Astrocyte (in vitro differentiated cells and primary cell): Measurements from ENCODE around the gene GOSR2. TPM values are rescaled to one million over a fixed set of nuclear protein-coding genes. Genes with fewer than 3 reads are reported as not detected.

Experiments
- DNase-seq: peaks from one replicate; pipeline ENCODE4 v3.0.0-alpha.2; 2010; ENCODE audit warnings: low read depth
- FAIRE-seq: peaks from 2 replicates; lab custom pipeline; 2011; peaks lifted over from hg19 to GRCh38; lab: Jason Lieb, UNC
- H2AFZ ChIP-seq: 2 replicates; pipeline ENCODE4 v1.6.0; 2012; ENCODE audit warnings: low read depth, low read length, inconsistent platforms
- H3K27ac ChIP-seq: 2 replicates; pipeline ENCODE4 v1.5.1; 2011; ENCODE audit warnings: low read depth, low read length, inconsistent platforms
- H3K27me3 ChIP-seq: 2 replicates; pipeline ENCODE4 v1.6.0; 2011; ENCODE audit warnings: low read length, inconsistent platforms; ENCODE audit not compliant: insufficient read depth
- H3K36me3 ChIP-seq: 2 replicates; pipeline ENCODE4 v1.5.1; 2011; ENCODE audit warnings: low read length, inconsistent platforms; ENCODE audit not compliant: insufficient read depth
- H3K4me1 ChIP-seq: 2 replicates; pipeline ENCODE4 v1.5.1; 2011; ENCODE audit warnings: low read length, inconsistent platforms; ENCODE audit not compliant: insufficient read depth
- H3K4me2 ChIP-seq: 2 replicates; pipeline ENCODE4 v1.6.0; 2012; ENCODE audit warnings: low read length, inconsistent platforms
- H3K4me3 ChIP-seq: 2 replicates; pipeline ENCODE4 v1.5.1; 2011; ENCODE audit warnings: low read depth, mild to moderate bottlenecking, low read length, inconsistent platforms; ENCODE audit not compliant: insufficient read depth
- H3K79me2 ChIP-seq: 2 replicates; pipeline ENCODE4 v1.6.0; 2012; ENCODE audit warnings: mild to moderate bottlenecking, low read length, inconsistent platforms; ENCODE audit not compliant: insufficient read depth
- H3K9ac ChIP-seq: 2 replicates; pipeline ENCODE4 v1.6.0; 2012; ENCODE audit warnings: mild to moderate bottlenecking, low read length, inconsistent platforms
- H3K9me3 ChIP-seq: 2 replicates; pipeline ENCODE4 v1.5.1; 2012; ENCODE audit warnings: low read depth, mild to moderate bottlenecking, low read length, inconsistent platforms; ENCODE audit not compliant: insufficient read depth
- H4K20me1 ChIP-seq: 2 replicates; pipeline ENCODE4 v1.6.0; 2012; ENCODE audit warnings: low read length, inconsistent platforms; ENCODE audit not compliant: insufficient read depth
- H3K27ac Mint-ChIP-seq: one replicate; pipeline ENCODE4 v1.8.0; 2021; ENCODE audit warnings: mild to moderate bottlenecking, mixed read lengths; ENCODE audit not compliant: unreplicated experiment
- H3K27me3 Mint-ChIP-seq: one replicate; pipeline ENCODE4 v1.8.0; 2021; ENCODE audit warnings: low read depth, mixed read lengths; ENCODE audit not compliant: unreplicated experiment
- H3K36me3 Mint-ChIP-seq: one replicate; pipeline ENCODE4 v1.8.0; 2021; ENCODE audit warnings: low read depth, mixed read lengths; ENCODE audit not compliant: unreplicated experiment
- H3K4me1 Mint-ChIP-seq: one replicate; pipeline ENCODE4 v1.8.0; 2021; ENCODE audit warnings: low read depth, mixed read lengths; ENCODE audit not compliant: unreplicated experiment
- H3K4me3 Mint-ChIP-seq: one replicate; pipeline ENCODE4 v1.8.0; 2021; ENCODE audit warnings: mild to moderate bottlenecking, moderate library complexity, mixed read lengths; ENCODE audit not compliant: unreplicated experiment
- H3K9me3 Mint-ChIP-seq: one replicate; pipeline ENCODE4 v1.8.0; 2021; ENCODE audit warnings: mild to moderate bottlenecking, mixed read lengths; ENCODE audit not compliant: unreplicated experiment
- CTCF ChIP-seq: IDR thresholded peaks from 2 replicates; pipeline ENCODE4 v1.5.1; 2011; ENCODE audit warnings: low read depth, mild to moderate bottlenecking, inconsistent platforms, low read length, moderate library complexity; ENCODE audit not compliant: insufficient read depth
- EZH2 ChIP-seq: IDR thresholded peaks from 2 replicates; pipeline ENCODE4 v1.6.1; 2012; ENCODE audit warnings: mild to moderate bottlenecking, low read length, inconsistent platforms; ENCODE audit not compliant: insufficient read depth
- total RNA-seq: library from RNA; stranded (reverse); gene quantifications from 2 replicates; pipeline ENCODE4 v1.2.1, GENCODE V29; 2021

GOSR2 gene
- total RNA-seq, 1 donor from 2014 or later = 67.0 TPM

GRCh38 chr17:46883871-46884520 lies 39.0 kb upstream of the GOSR2 start:
- no peaks in the 10 kb centered on the region for H3K36me3 Mint-ChIP-seq
- no peak overlapping the region for H3K27ac Mint-ChIP-seq

GRCh38 chr17:46884552-46884951 lies 38.4 kb upstream of the GOSR2 start:
- H3K36me3 Mint-ChIP-seq = no peaks in the 10 kb centered on the region
- no peak overlapping the region for H3K4me3 Mint-ChIP-seq
- no peaks in the 10 kb centered on the region for H3K9me3 ChIP-seq
- H2AFZ ChIP-seq = no peak overlapping the region
- no peaks in the 10 kb centered on the region for H4K20me1 ChIP-seq
- H3K79me2 ChIP-seq = no peaks in the 10 kb centered on the region
- DNase-seq (no peak), FAIRE-seq (no peak)
- H3K9ac ChIP-seq = no peak overlapping the region
- no peak overlapping the region for H3K4me3 ChIP-seq
- peaks cover 33% of the 10 kb centered on the region for H3K27me3 ChIP-seq
- H3K4me1 Mint-ChIP-seq = no peaks in the 10 kb centered on the region
- H3K4me2 ChIP-seq = no peak overlapping the region
- no peaks in the 10 kb centered on the region for H3K4me1 ChIP-seq
- no peak overlapping the region for H3K27ac Mint-ChIP-seq
- no peaks in the 10 kb centered on the region for H3K9me3 Mint-ChIP-seq
- H3K36me3 ChIP-seq = no peaks in the 10 kb centered on the region
- no peak overlapping the region for H3K27ac ChIP-seq
- peaks cover 50% of the 10 kb centered on the region for H3K27me3 Mint-ChIP-seq
- TF ChIP-seq EZH2 = no peak
- TF ChIP-seq CTCF = no peak

More at GRCh38 chr17:46883871-46884520, 39.0 kb upstream of the GOSR2 start:
- H3K4me2 ChIP-seq = no peak overlapping the region
- no peaks in the 10 kb centered on the region for H3K4me1 ChIP-seq
- H3K27me3 ChIP-seq = peaks cover 28% of the 10 kb centered on the region
- H3K27ac ChIP-seq = no peak overlapping the region
- TF ChIP-seq CTCF (no peak), EZH2 (no peak)
- H3K9me3 ChIP-seq = no peaks in the 10 kb centered on the region
- Mint-ChIP-seq H3K4me1 (no peaks in the 10 kb centered on the region), H3K27me3 (peaks cover 48% of the 10 kb centered on the region), H3K9me3 (no peaks in the 10 kb centered on the region), H3K4me3 (no peak overlapping the region)
- DNase-seq (no peak), FAIRE-seq (no peak)
- H3K9ac ChIP-seq = no peak overlapping the region
- H2AFZ ChIP-seq = no peak overlapping the region
- no peak overlapping the region for H3K4me3 ChIP-seq
- H3K36me3 ChIP-seq = no peaks in the 10 kb centered on the region
- no peaks in the 10 kb centered on the region for H3K79me2 ChIP-seq
- no peaks in the 10 kb centered on the region for H4K20me1 ChIP-seq
